GM19455 (cell line): ENCODE data around the gene NELL1.

ENCODE experiments used
- ATAC-seq: cut with Tn5 transposase; IDR thresholded peaks from one replicate; pipeline ENCODE4 v1.9.1; 2021; ENCODE audit not compliant: unreplicated experiment

Gene NELL1

GRCh38 chr11:20962581-20962980 lies 293.2 kb downstream of the NELL1 start:
- no peak for ATAC-seq

GRCh38 chr11:20963596-20963995 lies 294.2 kb downstream of the NELL1 start:
- no peak for ATAC-seq

- ATAC-seq, result no peak
These were observed 295.6 kb downstream of the NELL1 start for GRCh38 chr11:20964985-20965384.

- no peak for ATAC-seq
These were observed 297.1 kb downstream of the NELL1 start for GRCh38 chr11:20966489-20966888.

- ATAC-seq, result no peak
These were observed 304.7 kb downstream of the NELL1 start for GRCh38 chr11:20973940-20974559.

GRCh38 chr11:20980736-20981135 lies 311.4 kb downstream of the NELL1 start:
- ATAC-seq, result no peak

- ATAC-seq, result no peak
These were observed 321.1 kb downstream of the NELL1 start for GRCh38 chr11:20990447-20990846.

- no peak for ATAC-seq
These were observed 322.1 kb downstream of the NELL1 start for GRCh38 chr11:20991471-20991870.

GRCh38 chr11:21007297-21007696 lies 337.9 kb downstream of the NELL1 start:
- ATAC-seq, result no peak

- ATAC-seq, result no peak
These were observed 348.9 kb downstream of the NELL1 start for GRCh38 chr11:21018248-21018647.

- no peak for ATAC-seq
These were observed 357.3 kb downstream of the NELL1 start for GRCh38 chr11:21026685-21027084.

- no peak for ATAC-seq
These were observed 368.5 kb downstream of the NELL1 start for GRCh38 chr11:21037850-21038249.

GRCh38 chr11:21038801-21039200 lies 369.4 kb downstream of the NELL1 start:
- ATAC-seq, result no peak

GRCh38 chr11:21040630-21041029 lies 371.2 kb downstream of the NELL1 start:
- no peak for ATAC-seq

GRCh38 chr11:21048626-21049025 lies 379.2 kb downstream of the NELL1 start:
- ATAC-seq, result no peak

- ATAC-seq, result no peak
These were observed 384.1 kb downstream of the NELL1 start for GRCh38 chr11:21053466-21053865.

GRCh38 chr11:21056644-21057043 lies 387.3 kb downstream of the NELL1 start:
- no peak for ATAC-seq

GRCh38 chr11:21059879-21060278 lies 390.5 kb downstream of the NELL1 start:
- ATAC-seq, result no peak

GRCh38 chr11:21066030-21066429 lies 396.6 kb downstream of the NELL1 start:
- ATAC-seq, result no peak

- ATAC-seq, result no peak
These were observed 399.5 kb downstream of the NELL1 start for GRCh38 chr11:21068886-21069285.

GRCh38 chr11:21069909-21070308 lies 400.5 kb downstream of the NELL1 start:
- no peak for ATAC-seq

GRCh38 chr11:21072558-21072957 lies 403.2 kb downstream of the NELL1 start:
- no peak for ATAC-seq

GRCh38 chr11:21082853-21083252 lies 413.5 kb downstream of the NELL1 start:
- no peak for ATAC-seq
